Measurements from ENCODE around the gene TLR8.

- TF ChIP-seq E2F5 (CRISPR knock-in tag; conservative IDR thresholded peaks at IDR 0.05), result no peak
- TF ChIP-seq ZNF644 (CRISPR knock-in tag; IDR thresholded peaks at IDR 0.05; ENCODE audit: low read depth), result no peak
- TF ChIP-seq CTCF (CRISPR knock-in tag; IDR thresholded peaks at IDR 0.05), result no peak
- no peak for TF ChIP-seq HDAC6 (IDR thresholded peaks at IDR 0.05; ENCODE audit: low read depth, low read length)
- TF ChIP-seq ZBTB26 (CRISPR knock-in tag; IDR thresholded peaks at IDR 0.05; ENCODE audit: borderline replicate concordance), result no peak
- TF ChIP-seq HNRNPUL1 (IDR thresholded peaks at IDR 0.05; ENCODE audit: low read depth, low read length), result no peak
- no peak for TF ChIP-seq CHD2 (IDR thresholded peaks at IDR 0.05; ENCODE audit: low read depth, low read length)
- TF ChIP-seq TBX3 (IDR thresholded peaks at IDR 0.05; ENCODE audit: borderline replicate concordance), result no peak
- TF ChIP-seq FOXO4 (CRISPR knock-in tag; conservative IDR thresholded peaks at IDR 0.05), result no peak
- TF ChIP-seq BRCA1 (CRISPR knock-in tag; IDR thresholded peaks at IDR 0.05), result no peak
Observed at GRCh38 chrX:12912791-12913482, 6.5 kb downstream of the TLR8 start.

All from HepG2 (cell line).